NCI-H146 treated with DMSO at 0.1 percent for 48 hours (cell line): Measurements from ENCODE around the gene TMEM143.
"Not testable (repeated sequence)": the region's sequence is repeated elsewhere in the genome, so short reads cannot be mapped to it uniquely, and the experiment has no call there.

Source experiments
- DNase-seq: peaks from one replicate; lab custom pipeline; 2025; ENCODE audit not compliant: unreplicated experiment; lab: John Stamatoyannopoulos, UW

TMEM143 gene

GRCh38 chr19:48297975-48298374, 65.8 kb downstream of the TMEM143 start:
- DNase-seq: no peak

DNA sequence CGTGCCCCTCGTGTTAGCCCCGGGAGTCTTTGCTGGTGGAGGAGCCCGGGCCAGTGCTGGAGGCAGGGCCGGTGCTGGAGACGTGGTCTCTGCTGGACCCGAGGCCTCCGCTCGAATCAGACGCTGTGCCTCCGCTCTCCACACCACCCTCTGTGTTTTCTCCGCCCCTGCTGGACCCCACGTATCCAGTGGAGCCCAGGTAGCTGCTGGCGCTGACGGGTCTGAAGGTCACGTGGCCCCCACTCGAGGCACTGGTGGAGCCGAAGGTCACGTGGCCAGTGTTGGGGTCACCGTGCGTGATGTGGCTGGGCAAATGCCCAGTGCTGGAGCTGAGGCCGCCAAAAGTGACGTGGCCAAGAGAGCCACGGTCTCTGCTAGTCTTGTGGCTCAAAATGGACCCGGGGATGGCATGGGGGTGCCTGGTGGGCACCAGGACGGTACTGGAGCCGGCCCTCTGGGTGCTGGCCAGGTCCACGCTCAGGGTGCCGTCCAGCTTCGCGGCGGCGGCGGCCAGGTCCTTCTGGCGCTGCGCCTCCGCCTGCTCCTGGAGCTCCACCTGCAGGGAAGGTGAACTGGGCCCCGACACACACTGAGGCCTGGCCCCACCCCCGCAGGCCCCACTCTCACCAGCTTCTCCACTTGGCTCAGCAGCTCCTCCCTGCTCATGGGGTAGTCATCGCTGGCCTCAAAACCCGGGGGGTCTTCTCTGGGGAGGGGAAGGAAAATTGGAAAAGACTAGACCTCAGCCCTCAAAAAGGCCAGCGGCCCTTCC, 66.6 kb downstream of the TMEM143 start:
- no peak for DNase-seq

DNA sequence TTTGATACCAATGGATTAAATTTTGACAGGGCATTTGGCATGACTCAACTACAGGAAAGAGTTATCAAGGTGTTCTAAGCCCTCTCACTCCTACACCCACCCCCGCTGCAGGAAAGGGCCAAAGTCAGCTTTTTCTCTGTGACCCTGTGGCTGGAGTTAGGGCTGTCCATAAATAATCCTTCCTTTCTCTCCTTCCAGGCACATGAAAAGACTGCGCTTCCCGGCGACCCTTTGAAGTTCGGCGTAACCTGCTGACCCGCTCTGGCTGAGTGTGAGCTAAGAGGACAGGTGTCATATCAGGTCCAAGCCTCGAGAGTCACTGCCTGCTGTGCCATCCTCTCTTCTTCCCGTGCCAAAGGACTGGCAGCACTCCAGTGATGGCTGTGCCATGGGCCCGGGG, 68.3 kb downstream of the TMEM143 start:
- no peak for DNase-seq

GRCh38 chr19:48292798-48293197, 70.9 kb downstream of the TMEM143 start:
- no peak for DNase-seq

- DNase-seq: not testable (repeated sequence)
Observed at GRCh38 chr19:48291489-48291815, 72.3 kb downstream of the TMEM143 start.

DNA sequence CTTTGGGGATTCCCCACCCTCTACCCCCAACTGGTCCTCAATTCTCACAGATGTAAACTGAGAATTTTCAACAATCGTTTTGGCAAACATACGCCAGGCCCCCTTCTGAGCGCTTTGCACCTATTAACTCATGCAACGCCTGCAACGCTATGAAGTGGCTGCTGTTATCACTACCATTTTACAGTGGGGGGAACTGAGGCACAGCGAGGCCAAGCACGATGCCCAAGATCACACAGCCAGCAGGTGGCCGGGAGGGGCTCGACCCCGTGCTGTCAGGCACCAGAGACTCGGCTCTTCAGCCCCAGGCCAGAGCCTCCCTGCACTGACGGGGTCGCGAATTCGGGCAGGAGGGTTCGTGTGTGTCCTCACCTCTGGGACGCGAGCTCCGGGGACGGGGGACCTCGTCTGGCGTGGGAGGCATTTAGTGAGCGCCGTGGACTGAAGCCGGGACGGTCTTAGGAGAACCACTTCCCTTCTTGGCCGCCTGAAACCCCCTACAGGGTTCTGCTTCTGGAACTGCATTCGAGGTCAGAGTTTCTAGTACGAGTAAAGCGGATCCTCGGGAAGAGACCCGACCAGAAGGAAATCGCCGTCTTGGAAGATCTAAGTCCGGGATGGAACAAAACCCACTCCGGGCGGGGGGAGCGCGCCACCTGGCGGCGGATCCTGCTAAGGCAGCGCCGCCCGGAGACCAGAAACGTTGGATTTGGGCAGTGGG, 72.8 kb downstream of the TMEM143 start:
- peak; percentile 32 for DNase-seq

- no peak for DNase-seq
Observed at GRCh38 chr19:48290401-48290770, 73.4 kb downstream of the TMEM143 start.

- no peak for DNase-seq
Observed at GRCh38 chr19:48287748-48288147, 76.0 kb downstream of the TMEM143 start.

DNA sequence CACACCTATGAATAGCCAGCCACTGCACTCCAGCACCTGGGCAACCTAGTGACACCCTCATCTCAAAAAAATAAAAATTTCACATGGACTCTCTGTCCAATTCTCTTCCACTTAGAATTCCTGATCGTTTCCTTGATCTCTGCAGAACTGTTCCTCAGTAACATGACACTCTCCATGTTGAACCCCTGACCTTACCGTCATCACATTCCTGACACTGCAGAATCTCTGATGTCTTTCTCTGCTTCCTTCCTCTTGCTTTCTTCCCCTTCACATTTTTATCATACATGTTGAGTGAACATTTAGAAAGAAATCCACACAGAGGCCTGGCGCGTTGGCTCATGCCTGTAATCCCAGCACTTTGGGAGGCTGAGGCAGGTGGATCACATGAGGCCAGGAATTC, 78.8 kb downstream of the TMEM143 start:
- no peak for DNase-seq

DNA sequence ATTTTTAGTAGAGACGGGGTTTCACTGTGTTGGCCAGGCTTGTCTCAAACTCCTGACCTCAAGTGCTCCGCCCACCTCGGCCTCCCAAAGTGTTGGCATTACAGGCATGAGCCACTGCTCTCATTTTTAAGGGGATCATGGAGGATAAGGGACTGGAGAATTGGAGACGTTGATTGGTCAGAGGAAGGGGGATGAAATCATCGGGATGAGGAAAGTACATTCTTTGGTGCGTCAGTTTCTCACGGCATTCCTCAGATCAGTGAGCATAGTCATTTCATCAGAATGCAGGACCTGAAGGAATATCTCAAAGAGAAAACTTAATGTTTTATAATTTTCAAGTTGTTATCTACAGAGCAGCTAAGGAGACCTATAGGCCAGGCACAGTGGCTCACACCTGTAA, 79.8 kb downstream of the TMEM143 start:
- no peak for DNase-seq
